Right kidney (tissue), 9 donors: Measurements from ENCODE around the gene TM9SF4.

ENCODE experiments used
- DNase-seq: peaks from one replicate; pipeline ENCODE4 v3.0.0-alpha.2; 2016
- long read RNA-seq, 8 donors: transcript quantifications; one replicate each; lab custom pipeline, GENCODE V29; 2026

TM9SF4 gene, protein sequence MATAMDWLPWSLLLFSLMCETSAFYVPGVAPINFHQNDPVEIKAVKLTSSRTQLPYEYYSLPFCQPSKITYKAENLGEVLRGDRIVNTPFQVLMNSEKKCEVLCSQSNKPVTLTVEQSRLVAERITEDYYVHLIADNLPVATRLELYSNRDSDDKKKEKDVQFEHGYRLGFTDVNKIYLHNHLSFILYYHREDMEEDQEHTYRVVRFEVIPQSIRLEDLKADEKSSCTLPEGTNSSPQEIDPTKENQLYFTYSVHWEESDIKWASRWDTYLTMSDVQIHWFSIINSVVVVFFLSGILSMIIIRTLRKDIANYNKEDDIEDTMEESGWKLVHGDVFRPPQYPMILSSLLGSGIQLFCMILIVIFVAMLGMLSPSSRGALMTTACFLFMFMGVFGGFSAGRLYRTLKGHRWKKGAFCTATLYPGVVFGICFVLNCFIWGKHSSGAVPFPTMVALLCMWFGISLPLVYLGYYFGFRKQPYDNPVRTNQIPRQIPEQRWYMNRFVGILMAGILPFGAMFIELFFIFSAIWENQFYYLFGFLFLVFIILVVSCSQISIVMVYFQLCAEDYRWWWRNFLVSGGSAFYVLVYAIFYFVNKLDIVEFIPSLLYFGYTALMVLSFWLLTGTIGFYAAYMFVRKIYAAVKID
- long read RNA-seq, donor 1, partial matches to known transcripts, result 0 of 3 reads
- long read RNA-seq, donor 1, other reads (novel, unspliced or antisense), result 0 of 3 reads
- long read RNA-seq, donor 2, partial matches to known transcripts, result 0 of 2 reads
- long read RNA-seq, donor 2, other reads (novel, unspliced or antisense), result 0 of 2 reads
- long read RNA-seq, donor 3, partial matches to known transcripts, result 0 of 2 reads
- long read RNA-seq, donor 3, other reads (novel, unspliced or antisense), result 0 of 2 reads
- long read RNA-seq, donor 4, partial matches to known transcripts, result 22 of 27 reads
- long read RNA-seq, donor 4, other reads (novel, unspliced or antisense), result 0 of 27 reads
- long read RNA-seq, donor 5, transcript TM9SF4-202 (18 exons, 3,978 nt), result major isoform, 5 of 5 reads
- long read RNA-seq, donor 5, partial matches to known transcripts, result 0 of 5 reads
- long read RNA-seq, donor 5, other reads (novel, unspliced or antisense), result 0 of 5 reads
- long read RNA-seq, donor 6, partial matches to known transcripts, result 0 of 5 reads
- long read RNA-seq, donor 6, other reads (novel, unspliced or antisense), result 0 of 5 reads
- long read RNA-seq, donor 7, partial matches to known transcripts, result 0 of 8 reads
- long read RNA-seq, donor 7, other reads (novel, unspliced or antisense), result 0 of 8 reads
- long read RNA-seq, donor 8, partial matches to known transcripts, result 28 of 32 reads
- long read RNA-seq, donor 8, other reads (novel, unspliced or antisense), result 0 of 32 reads

DNA sequence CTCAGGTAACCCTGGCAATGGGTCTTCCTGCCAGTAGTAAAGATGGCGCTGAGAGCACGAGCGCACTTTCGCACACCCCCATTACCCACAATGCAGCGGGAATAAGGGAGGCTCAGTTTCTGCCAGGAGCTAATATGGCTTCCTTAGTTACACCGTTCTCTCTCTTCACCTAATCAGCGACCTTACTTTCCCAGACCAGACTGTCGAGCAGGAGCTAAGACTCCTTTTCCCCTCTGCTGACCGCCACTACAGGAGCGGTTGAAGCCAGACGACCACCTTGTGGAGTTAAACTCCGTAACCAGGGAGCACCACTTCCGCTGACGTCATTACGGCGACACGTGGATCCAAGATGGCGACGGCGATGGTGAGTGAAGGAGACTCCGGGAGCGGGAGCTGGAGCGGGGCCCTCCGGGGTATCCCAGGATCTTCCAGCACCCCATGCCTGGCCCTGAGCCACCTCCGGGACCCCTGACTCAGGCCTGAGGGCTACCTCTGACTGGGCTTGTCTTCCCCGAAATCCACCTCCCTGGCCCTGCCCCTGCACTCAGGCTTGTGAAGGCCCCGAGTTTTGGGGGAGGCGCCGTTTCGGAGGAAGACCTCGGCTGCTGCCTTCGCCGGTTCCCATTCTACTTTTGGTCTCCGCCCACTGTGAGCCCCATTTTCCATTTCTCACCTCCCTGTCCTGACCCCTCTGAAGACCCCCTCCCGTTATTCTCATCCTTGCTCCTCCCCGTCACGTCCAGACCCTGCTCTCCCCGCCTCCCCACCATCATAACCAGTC, at the start of gene TM9SF4:
TSS of gene TM9SF4 (plus strand) at position 323 of the 781 bp plus-strand sequence. CDS start at position 350, 27 bp downstream.
- peak; percentile 99 for DNase-seq

GRCh38 chr20:32062776-32063170, 46.7 kb upstream of the TM9SF4 start:
- DNase-seq, result no peak

DNA sequence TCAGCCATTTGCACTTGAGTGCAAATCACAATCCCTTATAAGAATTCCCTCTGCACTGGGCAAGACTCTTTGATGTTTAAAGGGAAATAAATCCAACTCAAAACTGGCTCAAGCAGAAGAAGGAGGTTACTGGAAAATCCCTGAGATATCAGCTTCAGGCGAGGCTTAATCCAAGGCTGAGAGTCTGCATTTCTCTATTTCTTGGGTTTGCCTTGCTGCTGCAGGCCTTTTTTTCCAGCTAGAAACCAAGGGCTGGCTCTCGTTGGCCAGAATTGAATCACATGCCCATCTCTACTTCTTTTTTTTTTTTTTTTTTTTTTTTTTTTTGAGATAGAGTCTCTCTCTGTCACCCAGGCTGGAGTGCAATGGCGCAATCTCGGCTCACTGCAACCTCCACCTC, 45.8 kb upstream of the TM9SF4 start:
- DNase-seq, result no peak

DNA sequence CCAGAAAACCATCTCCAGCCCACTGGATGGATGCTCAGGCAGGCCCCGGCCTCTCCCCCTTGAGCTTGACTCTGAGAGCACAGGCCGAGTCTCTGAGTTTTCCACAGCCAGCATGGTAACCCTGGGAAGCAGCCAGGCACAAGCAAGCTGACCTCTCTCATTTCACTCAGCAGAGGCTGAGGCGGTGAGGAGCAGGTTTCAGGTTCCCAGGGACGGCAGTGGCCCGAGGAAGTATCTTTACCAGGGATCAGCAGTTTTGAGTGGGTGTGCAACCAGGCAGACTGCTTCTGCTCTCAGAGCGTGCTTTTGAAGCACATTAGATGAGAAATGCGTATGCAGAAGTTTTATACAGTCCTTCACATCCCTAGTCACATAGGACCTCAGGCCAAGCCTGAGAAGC, 44.8 kb upstream of the TM9SF4 start:
- DNase-seq, result peak; percentile 26

GRCh38 chr20:32067234-32067821, 42.2 kb upstream of the TM9SF4 start:
- DNase-seq, result no peak

DNA sequence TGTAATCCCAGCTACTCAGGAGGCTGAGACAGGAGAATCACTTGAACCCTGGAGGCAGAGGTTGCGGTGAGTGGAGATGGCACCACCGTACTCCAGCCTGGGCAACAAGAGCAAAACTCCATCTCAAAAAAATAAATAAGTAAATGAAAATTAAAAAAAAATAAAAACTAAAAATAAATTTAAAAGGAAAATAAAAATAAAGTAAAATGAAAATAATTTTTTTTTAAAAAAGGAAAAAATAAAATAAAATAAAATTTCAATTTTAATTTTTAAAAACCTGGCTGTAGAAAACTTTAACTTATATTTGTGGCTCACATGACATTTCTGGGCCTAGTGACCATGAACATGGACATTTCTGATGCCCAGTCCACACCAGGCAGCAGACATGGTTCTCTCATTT, 41.3 kb upstream of the TM9SF4 start:
- no peak for DNase-seq

- DNase-seq, result no peak
Observed at GRCh38 chr20:32069711-32070110, 39.8 kb upstream of the TM9SF4 start.

DNA sequence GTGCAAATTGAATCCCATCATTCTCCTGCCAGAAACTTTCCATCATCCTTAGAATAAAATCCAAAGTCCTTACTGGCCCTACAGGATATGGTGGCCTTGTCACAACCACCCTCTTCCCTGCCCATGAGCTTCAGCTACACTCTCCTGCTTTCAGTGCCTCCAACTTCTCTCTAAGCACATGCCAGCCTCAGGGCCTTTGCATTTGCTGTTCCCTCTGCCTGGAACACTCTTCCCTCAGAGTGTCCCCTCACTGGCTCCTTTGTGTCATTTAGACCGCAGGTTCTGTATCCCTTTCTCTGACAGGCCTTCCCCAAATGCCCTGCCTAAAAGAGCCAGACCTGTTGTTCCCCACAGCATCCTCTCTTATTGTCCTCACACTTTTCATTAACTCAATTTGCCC, 39.2 kb upstream of the TM9SF4 start:
- no peak for DNase-seq

DNA sequence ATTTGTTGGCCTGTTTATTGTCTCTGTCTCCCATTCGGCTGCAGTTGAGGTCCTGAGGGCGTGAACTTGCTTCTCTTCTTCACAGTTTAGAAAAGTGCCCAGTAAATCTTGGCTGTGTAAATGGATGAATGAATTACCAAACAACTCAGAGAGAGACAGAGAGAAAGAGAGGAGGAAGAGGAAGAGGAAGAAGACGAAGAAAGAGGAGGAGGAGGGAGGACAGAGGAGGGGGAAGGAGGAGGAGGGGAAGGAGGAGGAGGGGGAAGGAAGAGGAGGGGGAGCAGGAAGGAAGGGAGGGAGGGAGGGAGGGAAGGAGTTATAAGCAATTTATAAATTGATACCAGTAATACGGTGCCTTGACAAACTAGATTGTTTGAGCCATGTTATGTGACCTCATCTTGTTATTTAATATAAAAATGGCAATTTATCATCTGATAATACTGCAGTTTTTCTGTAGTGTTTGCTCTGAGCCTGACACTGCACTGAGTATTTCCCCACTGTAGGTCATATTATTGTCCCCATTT, 38.8 kb upstream of the TM9SF4 start:
- no peak for DNase-seq

DNA sequence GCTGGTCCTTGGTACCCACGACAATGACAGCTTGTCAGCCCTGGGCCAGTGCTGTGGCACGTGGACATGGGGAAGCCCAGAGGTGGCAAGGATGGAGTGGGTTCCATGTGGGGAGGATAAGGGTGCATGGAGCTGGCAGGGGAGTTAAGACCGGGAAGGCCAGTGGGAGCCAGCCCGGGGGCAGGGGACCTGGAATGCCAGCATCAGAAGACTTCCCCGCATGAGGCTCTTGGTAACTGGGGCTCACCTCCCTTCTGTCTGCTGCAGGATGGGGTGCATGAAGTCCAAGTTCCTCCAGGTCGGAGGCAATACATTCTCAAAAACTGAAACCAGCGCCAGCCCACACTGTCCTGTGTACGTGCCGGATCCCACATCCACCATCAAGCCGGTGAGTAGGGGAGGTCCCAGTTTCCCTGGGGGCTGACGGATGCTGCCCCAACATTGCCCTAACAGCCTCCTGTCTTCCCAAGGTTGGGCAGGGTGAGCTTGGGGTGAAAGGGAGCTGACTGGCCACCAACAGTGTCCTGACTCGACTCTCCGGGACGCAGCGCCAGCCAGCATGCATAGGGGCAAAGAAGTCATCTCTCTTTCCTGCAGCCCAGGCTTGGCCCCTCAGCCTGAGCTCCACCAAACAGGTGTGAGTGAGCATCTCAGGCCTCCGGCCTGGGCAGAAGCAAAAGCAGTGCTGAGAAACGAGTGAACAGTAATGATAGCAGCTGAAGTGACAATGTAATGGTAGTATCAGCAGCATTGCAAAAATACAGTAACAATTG, 37.9 kb upstream of the TM9SF4 start:
- no peak for DNase-seq

DNA sequence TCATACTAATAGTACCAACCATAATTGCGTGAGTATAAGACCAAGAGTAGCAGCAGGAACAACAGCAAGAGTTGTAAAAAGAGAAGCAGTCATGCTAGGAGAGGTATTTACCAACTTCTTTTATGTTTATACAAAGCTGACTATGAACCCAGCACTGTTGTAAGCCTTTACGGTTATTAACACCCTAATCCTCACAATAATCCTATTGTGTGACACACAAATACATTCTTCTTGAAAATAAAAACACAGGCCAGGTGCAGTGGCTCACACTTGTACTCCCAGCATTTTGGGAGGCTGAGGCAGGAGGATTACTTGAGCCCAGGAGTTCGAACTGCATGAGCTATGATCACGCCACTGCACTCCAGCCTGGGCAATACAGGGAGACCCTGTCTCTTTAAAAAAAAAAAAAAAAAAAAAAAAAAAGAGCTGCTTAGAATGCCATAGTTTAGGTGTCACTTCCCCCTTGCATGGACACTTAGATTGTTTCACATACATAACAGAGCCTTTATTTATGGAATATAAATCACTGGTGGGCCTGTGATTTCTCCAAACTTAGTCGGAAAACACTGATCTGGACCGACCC, 37.3 kb upstream of the TM9SF4 start:
- no peak for DNase-seq

DNA sequence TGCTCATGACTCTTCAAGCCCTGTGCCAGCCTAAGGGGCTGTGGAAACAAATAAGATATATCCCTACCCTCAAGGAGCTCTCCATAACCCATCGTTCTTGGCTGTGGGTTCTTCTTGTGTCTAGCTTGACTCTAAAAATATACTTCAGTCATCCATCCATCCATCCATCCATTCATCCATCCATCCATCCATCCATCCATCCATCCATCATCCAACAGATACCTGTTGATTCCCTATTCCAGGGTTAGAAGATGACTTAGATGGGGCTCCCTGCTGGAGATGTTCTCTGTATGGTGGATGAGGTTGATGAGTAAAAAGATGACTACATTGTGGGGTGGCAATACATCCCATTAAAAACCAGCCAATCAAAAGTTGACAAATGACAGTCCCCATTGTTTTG, 34.0 kb upstream of the TM9SF4 start:
- DNase-seq, result no peak

DNA sequence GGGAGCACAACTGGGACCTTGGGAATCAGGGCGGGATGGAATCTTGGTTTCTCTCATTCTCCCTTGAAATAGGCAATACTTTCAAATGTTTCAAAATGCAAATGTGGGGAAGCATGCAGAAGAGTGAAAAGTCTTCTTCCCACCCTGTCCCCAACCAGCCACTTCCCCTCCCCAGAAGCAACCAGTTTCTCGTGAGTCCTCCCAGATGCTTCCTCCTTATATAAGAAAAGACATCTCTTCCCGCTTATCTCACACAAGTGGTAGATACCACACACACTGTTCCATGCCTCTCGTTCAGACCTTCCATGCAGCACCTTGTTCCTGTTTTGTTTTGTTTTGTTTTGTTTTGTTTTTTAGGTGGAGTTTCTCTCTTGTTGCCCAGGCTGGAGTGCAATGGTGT, 32.3 kb upstream of the TM9SF4 start:
- no peak for DNase-seq

- no peak for DNase-seq
Observed at GRCh38 chr20:32078322-32078721, 31.2 kb upstream of the TM9SF4 start.

- DNase-seq, result no peak
Observed at GRCh38 chr20:32078791-32079190, 30.7 kb upstream of the TM9SF4 start.

DNA sequence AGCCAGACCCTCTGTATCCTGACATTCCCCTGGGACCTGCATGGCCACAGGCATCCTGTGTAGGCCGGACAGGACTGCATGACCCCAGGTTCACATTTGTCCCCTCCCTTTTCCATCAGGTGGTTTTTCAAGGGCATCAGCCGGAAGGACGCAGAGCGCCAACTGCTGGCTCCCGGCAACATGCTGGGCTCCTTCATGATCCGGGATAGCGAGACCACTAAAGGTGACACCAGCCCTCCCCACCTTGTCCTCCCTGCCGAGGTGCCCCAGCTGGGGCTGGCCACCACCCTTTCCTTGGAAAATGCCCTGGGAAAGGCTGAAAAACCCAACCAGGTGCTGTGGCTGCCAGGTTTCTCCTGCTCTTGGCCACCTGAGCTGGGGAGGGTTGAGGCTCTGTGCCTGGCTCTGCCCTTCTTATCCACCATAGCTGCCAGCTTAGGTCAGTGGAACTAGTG, 29.8 kb upstream of the TM9SF4 start:
- DNase-seq, result no peak

GRCh38 chr20:32080783-32081182, 28.7 kb upstream of the TM9SF4 start:
- no peak for DNase-seq

- DNase-seq, result no peak
Observed at GRCh38 chr20:32083469-32083868, 26.0 kb upstream of the TM9SF4 start.

- DNase-seq, result no peak
Observed at GRCh38 chr20:32087070-32087469, 22.4 kb upstream of the TM9SF4 start.

GRCh38 chr20:32088759-32089158, 20.8 kb upstream of the TM9SF4 start:
- DNase-seq, result no peak
